HepG2 (cell line): Measurements from ENCODE around the gene SLC34A3. TPM values are rescaled to one million over a fixed set of nuclear protein-coding genes. Genes with fewer than 3 reads are reported as not detected.
A peak's percentile ranks its signal among the peaks of the same experiment; 100 is the strongest.
"Not testable (repeated sequence)": the region's sequence is repeated elsewhere in the genome, so short reads cannot be mapped to it uniquely, and the experiment has no call there.

Experiments
- ATAC-seq: fragments of 200-7000 bp; cut with Tn5 transposase; 3 replicates; pipeline ENCODE4 v1.9.1; 2020; ENCODE audit warnings: mild to moderate bottlenecking, moderate library complexity
- BruUV-seq: library from RNA; stranded (reverse); fragments of 400-500 nt; replicated peaks from 2 replicates; lab custom pipeline; 2021; lab: Mats Ljungman, UMichigan
- CTCF ChIA-PET: fragments of 300-600 bp; formaldehyde crosslinking; extraction: SDS; loops from one replicate; lab custom pipeline; 2021; ENCODE audit warnings: low total read pairs, inconsistent platforms, low intra/inter-chr PET ratio; lab: Yijun Ruan, JAX
- POLR2A ChIA-PET: fragments of 350-600 bp; sonication (Branson Sonifier 250); formaldehyde crosslinking; loops from one replicate; lab custom pipeline; 2020; ENCODE audit warnings: antibody characterized with exemption, inconsistent platforms; lab: Yijun Ruan, JAX
- DNase-seq: peaks from one replicate; pipeline ENCODE4 v3.0.0-alpha.2; 2015; ENCODE audit warnings: low spot score
- FAIRE-seq: peaks from 3 replicates; lab custom pipeline; 2011; peaks lifted over from hg19 to GRCh38; lab: Jason Lieb, UNC
- H2AFZ ChIP-seq: one replicate; pipeline ENCODE4 v1.6.1; 2011; ENCODE audit warnings: low read length, inconsistent platforms
- H3K27ac ChIP-seq: fragments of 300-600 bp; 3 replicates; pipeline ENCODE4 v1.8.0; 2011; ENCODE audit warnings: mixed run types, mild to moderate bottlenecking, mixed read lengths, low read length, inconsistent platforms; ENCODE audit not compliant: insufficient read depth; ENCODE audit errors: extremely low read length
- H3K27me3 ChIP-seq, 2 experiments: fragments of 200-600 bp in 1 of 2; 2 replicates in 1 of 2; 3 replicates in 1 of 2; pipeline versions ENCODE4 v1.6.0 to v1.8.0; 2011; ENCODE audit warnings: low read length in 2 of 2, mild to moderate bottlenecking in 2 of 2, moderate library complexity in 2 of 2, inconsistent platforms in 1 of 2; ENCODE audit not compliant: insufficient read depth in 2 of 2, control insufficient read depth in 1 of 2
- H3K36me3 ChIP-seq, 2 experiments: fragments of 200-600 bp in 1 of 2; replicated peaks in 1 of 2; 2 replicates in 1 of 2; 3 replicates in 1 of 2; pipeline versions ENCODE4 v1.5.1 to v1.8.0; 2011; ENCODE audit warnings: low read length in 2 of 2, inconsistent platforms in 1 of 2; ENCODE audit not compliant: insufficient read depth in 2 of 2, control insufficient read depth in 1 of 2
- H3K4me1 ChIP-seq: 2 replicates; pipeline ENCODE4 v1.5.1; 2012; ENCODE audit warnings: low read length, inconsistent platforms; ENCODE audit not compliant: insufficient read depth
- H3K4me2 ChIP-seq: 2 replicates; pipeline ENCODE4 v1.6.0; 2011; ENCODE audit warnings: low read depth, low read length, inconsistent platforms
- H3K4me3 ChIP-seq, 3 experiments: fragments of 200-600 bp in 1 of 3; sonication (generic), shearing (Covaris generic) in 1 of 3; replicated peaks in 1 of 3; 2 replicates each; pipeline ENCODE4 v1.5.1; 2011 to 2016; ENCODE audit warnings: low read length in 3 of 3, inconsistent platforms in 2 of 3, low read depth in 2 of 3, mild to moderate bottlenecking in 2 of 3, control low read depth in 1 of 3, mixed read lengths in 1 of 3; ENCODE audit not compliant: insufficient read depth in 1 of 3
- H3K79me2 ChIP-seq: one replicate; pipeline ENCODE4 v1.6.1; 2011; ENCODE audit warnings: low read length, inconsistent platforms; ENCODE audit not compliant: insufficient read depth
- H3K9ac ChIP-seq: 2 replicates; pipeline ENCODE4 v1.6.0; 2011; ENCODE audit warnings: mild to moderate bottlenecking, low read depth, low read length, inconsistent platforms; ENCODE audit not compliant: insufficient read depth
- H3K9me3 ChIP-seq: 2 replicates; pipeline ENCODE4 v1.5.1; 2012; ENCODE audit warnings: mild to moderate bottlenecking, low read length
- H4K20me1 ChIP-seq: 2 replicates; pipeline ENCODE4 v1.6.0; 2011; ENCODE audit warnings: inconsistent platforms, mild to moderate bottlenecking, low read length, moderate library complexity; ENCODE audit not compliant: insufficient read depth
- HNRNPL ChIP-seq: fragments of 200-400 bp; formaldehyde crosslinking; IDR thresholded peaks from 2 replicates; pipeline ENCODE4 v1.6.1; 2017; ENCODE audit warnings: mild to moderate bottlenecking, low read depth, low read length
- HOXA3 ChIP-seq: sonication (generic); formaldehyde crosslinking; IDR thresholded peaks from 2 replicates; pipeline ENCODE4 v1.5.0; 2020; ENCODE audit warnings: missing genetic modification reagents
- MED1 ChIP-seq: sonication (generic); formaldehyde crosslinking; IDR thresholded peaks from 2 replicates; pipeline ENCODE4 v1.4.0; 2020; ENCODE audit warnings: missing genetic modification reagents
- RBFOX2 ChIP-seq: fragments of 200-400 bp; formaldehyde crosslinking; IDR thresholded peaks from 2 replicates; pipeline ENCODE4 v1.6.1; 2017; ENCODE audit warnings: low read depth, mild to moderate bottlenecking, low read length
- ZFP90 ChIP-seq: sonication (generic); formaldehyde crosslinking; IDR thresholded peaks from 2 replicates; pipeline ENCODE4 v1.8.0; 2022; ENCODE audit warnings: missing genetic modification reagents, mild to moderate bottlenecking, inconsistent platforms, borderline replicate concordance
- ZNF687 ChIP-seq: sonication (generic); formaldehyde crosslinking; IDR thresholded peaks from 2 replicates; pipeline ENCODE4 v1.5.1; 2020; ENCODE audit warnings: mild to moderate bottlenecking, missing genetic modification reagents, moderate library complexity
- ZSCAN21 ChIP-seq: sonication (generic); formaldehyde crosslinking; IDR thresholded peaks from 2 replicates; pipeline ENCODE4 v1.8.0; 2022; ENCODE audit warnings: mild to moderate bottlenecking, missing genetic modification reagents, moderate library complexity, borderline replicate concordance
- WGBS: methylation state at CpG from one replicate; pipeline ENCODE4 v1.1.6; 2017; ENCODE audit warnings: low lambda C conversion rate; 5-methylcytosine and 5-hydroxymethylcytosine counted together
- in situ Hi-C: cut with HindIII; loops from 2 replicates; pipeline ENCODE4 v1.10.0; 2017; ENCODE audit warnings: low pct_unique_long_range_greater_than_20kb; ENCODE audit not compliant: extremely low pct_ligation_motif_present
- intact Hi-C: fragments of 100-400 bp; cut with micrococcal nuclease; formaldehyde crosslinking; loops from one replicate; pipeline ENCODE4 v1.10.0; 2022; ENCODE audit not compliant: unreplicated experiment
- polyA plus RNA-seq, 8 experiments: library from polyadenylated mRNA; depleted of rRNA in 3 of 8; stranded (reverse) in 7 of 8; unstranded in 1 of 8; fragments of >200 nt; fragmentation: Illumina TruSeq in 4 of 8; extraction: Trizol in 4 of 8; gene quantifications; 2 replicates each; pipeline versions ENCODE4 v1.2.1 to v1.2.3, GENCODE V29; 2011 to 2016; ENCODE audit warnings: low read depth in 4 of 8, missing spikeins in 1 of 8, mixed read lengths in 1 of 8; ENCODE audit not compliant: insufficient read depth in 1 of 8
- total RNA-seq, 5 experiments: library from RNA; depleted of rRNA; stranded (reverse); fragments of >200 nt; fragmentation: Illumina TruSeq; extraction: Trizol; gene quantifications; 2 replicates each; pipeline ENCODE4 v1.2.3, GENCODE V29; 2016; ENCODE audit warnings: low read depth in 1 of 5

The SLC34A3 gene
- total and polyA plus RNA-seq, 2 of the 13 experiments (the other 11 are each of a cell fraction or from before 2014, with no cell fraction given), result 0.07 to 1.0 TPM

GRCh38 chr9:137243266-137243625, 12.5 kb downstream of the SLC34A3 start:
- H3K36me3 ChIP-seq, result peaks cover 4 to 19% of the 10 kb centered on the region in 2 experiments; a peak in 4 of 5 replicates
- H3K4me3 ChIP-seq, result peak overlapping the region in 1 of 3 experiments; percentile 94; a peak in 3 of 6 replicates
- peaks cover 33% of the 10 kb centered on the region for H3K79me2 ChIP-seq
- TF ChIP-seq ZFP90 (CRISPR knock-in tag), result 0 out of 2 replicates have a peak, but pooled peaks have one; percentile 2
- TF ChIP-seq HNRNPL, result 0 out of 2 replicates have a peak, but pooled peaks have one; percentile 4
- peak; percentile 2; the same call in 1 of the 2 replicates for TF ChIP-seq ZNF687 (CRISPR knock-in tag)
- TF ChIP-seq ZSCAN21 (CRISPR knock-in tag), result 0 out of 2 replicates have a peak, but pooled peaks have one; percentile 2
- peak; percentile 48 for TF ChIP-seq RBFOX2
- TF ChIP-seq MED1, result 0 out of 2 replicates have a peak, but pooled peaks have one; percentile 7
- 0 out of 2 replicates have a peak, but pooled peaks have one; percentile 7 for TF ChIP-seq HOXA3 (CRISPR knock-in tag)
- H2AFZ ChIP-seq, H3K27me3 ChIP-seq, intact Hi-C loops, in situ Hi-C loops, H3K9me3 ChIP-seq, DNase-seq, FAIRE-seq, H3K27ac ChIP-seq, H3K9ac ChIP-seq, ATAC-seq, CTCF ChIA-PET, BruUV-seq: not testable (repeated sequence)
- 98% methylated on average over 17 of the region's 18 CpGs for WGBS
- peak overlapping the region; percentile 99; the same call in 1 of the 2 replicates for H3K4me2 ChIP-seq
- H4K20me1 ChIP-seq, result peaks cover 27% of the 10 kb centered on the region
- POLR2A ChIA-PET, result interaction anchor here (0.6 to 7.7 kb wide), 11 partner anchors 9 to 176 kb away, joined by 3 to 317 read pairs (median 6); partner anchors contain the start of genes NELFB, SAPCD2, STPG3 and TOR4A
- peaks cover 64% of the 10 kb centered on the region for H3K4me1 ChIP-seq
